H1 (cell line): ENCODE results near the gene OR52R1. TPM values are rescaled to one million over a fixed set of nuclear protein-coding genes. Genes with fewer than 3 reads are reported as not detected.

ENCODE experiments used
- CTCF ChIA-PET: fragments of 300-600 bp; sonication (Branson Sonifier 250); formaldehyde crosslinking; loops from one replicate; lab custom pipeline; 2021; ENCODE audit not compliant: partially characterized antibody; lab: Charles Lee
- POLR2A ChIA-PET: fragments of 300-600 bp; sonication (Branson Sonifier 250); formaldehyde crosslinking; loops from one replicate; lab custom pipeline; 2021; ENCODE audit warnings: inconsistent platforms; ENCODE audit not compliant: partially characterized antibody; lab: Charles Lee
- DNase-seq, 2 experiments: peaks; one replicate each; pipeline versions ENCODE4 v3.0.0 to v3.0.0-alpha.2; 2010 to 2022; ENCODE audit warnings: low spot score in 2 of 2, low read depth in 1 of 2, mixed read lengths in 1 of 2
- FAIRE-seq: peaks from 2 replicates; lab custom pipeline; 2011; peaks lifted over from hg19 to GRCh38; lab: Jason Lieb, UNC
- H2AFZ ChIP-seq: 2 replicates; pipeline ENCODE4 v1.8.1; 2012; ENCODE audit warnings: low read length, inconsistent platforms
- H2AK5ac ChIP-seq: 2 replicates; pipeline ENCODE4 v1.6.1; 2013; ENCODE audit warnings: low read depth, low read length
- H2BK120ac ChIP-seq: replicated peaks from 2 replicates; pipeline ENCODE3; 2013; ENCODE audit warnings: low read depth, low read length, inconsistent platforms
- H2BK12ac ChIP-seq: 2 replicates; pipeline ENCODE4 v1.6.1; 2013; ENCODE audit warnings: low read depth, low read length
- H2BK15ac ChIP-seq: 2 replicates; pipeline ENCODE4 v1.6.1; 2013; ENCODE audit warnings: low read length
- H2BK20ac ChIP-seq: 2 replicates; pipeline ENCODE4 v1.6.1; 2013; ENCODE audit warnings: low read length
- H2BK5ac ChIP-seq: 2 replicates; pipeline ENCODE4 v1.6.1; 2013; ENCODE audit warnings: low read depth, low read length
- H3K14ac ChIP-seq: 2 replicates; pipeline ENCODE4 v1.6.1; 2013; ENCODE audit warnings: inconsistent platforms; ENCODE audit not compliant: insufficient read length
- H3K18ac ChIP-seq: 2 replicates; pipeline ENCODE4 v1.6.1; 2013; ENCODE audit warnings: low read length; ENCODE audit errors: extremely low read depth
- H3K23ac ChIP-seq: 2 replicates; pipeline ENCODE4 v1.6.1; 2013; ENCODE audit warnings: inconsistent platforms; ENCODE audit not compliant: insufficient read length
- H3K23me2 ChIP-seq: 2 replicates; pipeline ENCODE4 v1.6.1; 2013; ENCODE audit warnings: low read depth, low read length
- H3K27ac ChIP-seq: 2 replicates; pipeline ENCODE4 v1.6.1; 2011; ENCODE audit warnings: low read depth, low read length, inconsistent platforms
- H3K27me3 ChIP-seq, 4 experiments: replicated peaks in 1 of 4; 1 replicate in 1 of 4; 2 replicates in 3 of 4; pipeline versions ENCODE4 v1.6.1 to v1.8.1; 2011 to 2013; ENCODE audit warnings: low read length in 3 of 4, mild to moderate bottlenecking in 3 of 4, inconsistent platforms in 2 of 4, mixed read lengths in 2 of 4, moderate library complexity in 1 of 4; ENCODE audit not compliant: control insufficient read depth in 3 of 4, insufficient read depth in 3 of 4; ENCODE audit errors: extremely low read depth in 1 of 4
- H3K36me3 ChIP-seq, 4 experiments: 2 replicates each; pipeline versions ENCODE4 v1.6.1 to v1.8.1; 2011 to 2013; ENCODE audit warnings: mild to moderate bottlenecking in 4 of 4, low read length in 3 of 4, moderate library complexity in 2 of 4, control low read depth in 1 of 4, inconsistent platforms in 1 of 4; ENCODE audit not compliant: insufficient read depth in 4 of 4, control insufficient read depth in 2 of 4
- H3K4ac ChIP-seq: replicated peaks from 2 replicates; pipeline ENCODE3; 2013; ENCODE audit warnings: low read length, low read depth, mixed read lengths, inconsistent platforms; ENCODE audit not compliant: insufficient read length
- H3K4me1 ChIP-seq, 4 experiments: replicated peaks in 1 of 4; 1 replicate in 1 of 4; 2 replicates in 3 of 4; pipeline versions ENCODE4 v1.6.1 to v1.8.1; 2011 to 2013; ENCODE audit warnings: low read length in 3 of 4, inconsistent platforms in 2 of 4, mixed read lengths in 1 of 4; ENCODE audit not compliant: insufficient read depth in 4 of 4, control insufficient read depth in 3 of 4
- H3K4me2 ChIP-seq, 2 experiments: 2 replicates each; pipeline versions ENCODE4 v1.6.1 to v1.8.1; 2011 to 2013; ENCODE audit warnings: low read depth in 2 of 2, low read length in 2 of 2, control low read depth in 1 of 2, inconsistent platforms in 1 of 2, mild to moderate bottlenecking in 1 of 2; ENCODE audit not compliant: insufficient read depth in 1 of 2
- H3K4me3 ChIP-seq, 4 experiments: fragments of 200-600, 300-600 bp in 1 of 4; sonication (generic), shearing (Covaris generic), sonication (Bioruptor Twin) in 1 of 4; 2 replicates each; pipeline versions ENCODE4 v1.5.1 to v1.8.1; 2011 to 2016; ENCODE audit warnings: low read length in 4 of 4, low read depth in 3 of 4, control low read depth in 2 of 4, inconsistent platforms in 2 of 4, mild to moderate bottlenecking in 2 of 4, mixed read lengths in 1 of 4, moderate library complexity in 1 of 4; ENCODE audit not compliant: insufficient read depth in 2 of 4; ENCODE audit errors: extremely low read depth in 1 of 4
- H3K56ac ChIP-seq: replicated peaks from 2 replicates; pipeline ENCODE3; 2013; ENCODE audit warnings: low read depth, mild to moderate bottlenecking, mixed read lengths, low read length, inconsistent platforms; ENCODE audit not compliant: insufficient read length
- H3K79me1 ChIP-seq: 2 replicates; pipeline ENCODE4 v1.6.1; 2013; ENCODE audit warnings: low read depth, low read length, control low read depth
- H3K79me2 ChIP-seq, 2 experiments: 2 replicates each; pipeline versions ENCODE4 v1.6.1 to v1.8.1; 2012 to 2013; ENCODE audit warnings: low read length in 2 of 2, mild to moderate bottlenecking in 2 of 2, inconsistent platforms in 1 of 2; ENCODE audit not compliant: insufficient read depth in 2 of 2, control insufficient read depth in 1 of 2
- H3K9ac ChIP-seq, 4 experiments: replicated peaks in 1 of 4; 1 replicate in 1 of 4; 2 replicates in 3 of 4; pipeline versions ENCODE4 v1.6.1 to v1.8.1; 2011 to 2013; ENCODE audit warnings: low read depth in 3 of 4, low read length in 3 of 4, control low read depth in 2 of 4, mild to moderate bottlenecking in 2 of 4, moderate library complexity in 2 of 4, inconsistent platforms in 1 of 4; ENCODE audit errors: extremely low read depth in 1 of 4
- H3K9me3 ChIP-seq, 2 experiments: 2 replicates each; pipeline versions ENCODE4 v1.6.1 to v1.8.1; 2012 to 2013; ENCODE audit warnings: mild to moderate bottlenecking in 2 of 2, moderate library complexity in 2 of 2, control low read depth in 1 of 2, inconsistent platforms in 1 of 2, low read depth in 1 of 2, low read length in 1 of 2, mixed read lengths in 1 of 2; ENCODE audit not compliant: insufficient read depth in 2 of 2
- H4K20me1 ChIP-seq, 2 experiments: replicated peaks in 1 of 2; 2 replicates each; pipeline versions ENCODE3 to v1.8.1; 2011 to 2013; ENCODE audit warnings: inconsistent platforms in 2 of 2, low read length in 2 of 2, mild to moderate bottlenecking in 1 of 2; ENCODE audit not compliant: insufficient read depth in 2 of 2, control insufficient read depth in 1 of 2
- H4K5ac ChIP-seq: 2 replicates; pipeline ENCODE4 v1.6.1; 2013; ENCODE audit warnings: low read length, low read depth, mixed read lengths, inconsistent platforms; ENCODE audit not compliant: insufficient read length
- H4K8ac ChIP-seq: 2 replicates; pipeline ENCODE4 v1.8.0; 2013; ENCODE audit warnings: mild to moderate bottlenecking, moderate library complexity, low read length, inconsistent platforms; ENCODE audit not compliant: insufficient read depth; ENCODE audit errors: extremely low read depth
- H4K91ac ChIP-seq: replicated peaks from 2 replicates; pipeline ENCODE3; 2013; ENCODE audit warnings: low read length, mixed read lengths, inconsistent platforms; ENCODE audit not compliant: insufficient read length
- ATF2 ChIP-seq: IDR thresholded peaks from 2 replicates; pipeline ENCODE4 v1.6.1; 2012; ENCODE audit warnings: low read length, inconsistent platforms
- ATF3 ChIP-seq: IDR thresholded peaks from 2 replicates; pipeline ENCODE4 v1.6.1; 2011; ENCODE audit warnings: low read depth, mild to moderate bottlenecking, low read length; ENCODE audit not compliant: insufficient read depth
- CHD2 ChIP-seq: IDR thresholded peaks from 2 replicates; pipeline ENCODE4 v1.6.1; 2012; ENCODE audit warnings: low read length, improper control_type of control experiment
- CREB1 ChIP-seq: IDR thresholded peaks from 2 replicates; pipeline ENCODE4 v1.6.1; 2012; ENCODE audit warnings: inconsistent platforms
- JUN ChIP-seq: IDR thresholded peaks from 2 replicates; pipeline ENCODE4 v1.6.1; 2011; ENCODE audit warnings: low read depth, mild to moderate bottlenecking, improper control_type of control experiment, low read length
- MAFK ChIP-seq: IDR thresholded peaks from 2 replicates; pipeline ENCODE4 v1.6.1; 2012; ENCODE audit warnings: low read depth, mild to moderate bottlenecking, improper control_type of control experiment, low read length
- NANOG ChIP-seq: IDR thresholded peaks from 2 replicates; pipeline ENCODE4 v1.6.1; 2011; ENCODE audit warnings: low read length, low read depth, mild to moderate bottlenecking, inconsistent platforms; ENCODE audit not compliant: insufficient read depth, poor library complexity, severe bottlenecking
- POU5F1 ChIP-seq: IDR thresholded peaks from 2 replicates; pipeline ENCODE4 v1.6.1; 2011; ENCODE audit warnings: low read depth, mild to moderate bottlenecking, low read length, moderate library complexity
- RFX5 ChIP-seq: IDR thresholded peaks from 2 replicates; pipeline ENCODE4 v1.6.1; 2011; ENCODE audit warnings: low read depth, low read length, improper control_type of control experiment, borderline replicate concordance
- RNF2 ChIP-seq: fragments of 200-900, 300-1000 bp; sonication (generic); IDR thresholded peaks from 2 replicates; pipeline ENCODE4 v1.7.1; 2016; ENCODE audit warnings: borderline replicate concordance, low read depth, mild to moderate bottlenecking, antibody characterized with exemption, low read length; ENCODE audit not compliant: poor library complexity, severe bottlenecking; ENCODE audit errors: missing control alignments
- SIRT6 ChIP-seq: IDR thresholded peaks from one replicate; pipeline ENCODE4 v1.7.1; 2012; ENCODE audit warnings: low read length, inconsistent platforms
- SRF ChIP-seq: IDR thresholded peaks from 2 replicates; pipeline ENCODE4 v1.6.1; 2011; ENCODE audit warnings: mild to moderate bottlenecking, low read depth, low read length, moderate library complexity
- TBP ChIP-seq: IDR thresholded peaks from 2 replicates; pipeline ENCODE4 v1.6.1; 2011; ENCODE audit warnings: low read depth, low read length, improper control_type of control experiment
- polyA plus RNA-seq, 7 experiments: library from polyadenylated mRNA; depleted of rRNA in 3 of 7; stranded (reverse) in 5 of 7; unstranded in 2 of 7; fragments of >200 nt in 5 of 7; fragments of 200-250 nt in 2 of 7; gene quantifications; 1 replicate in 5 of 7; 2 replicates in 1 of 7; 4 replicates in 1 of 7; pipeline versions ENCODE4 v1.2.1 to v1.2.3, GENCODE V29; 2011 to 2013; ENCODE audit warnings: missing spikeins in 2 of 7, mixed read lengths in 2 of 7
- total RNA-seq: library from RNA; stranded (reverse); fragmentation: NEBNext Ultra II Directional; extraction: Animal tissue kit (Norgen Biotek cat#: 25700); gene quantifications from 2 replicates; pipeline ENCODE4 v1.2.1, GENCODE V29; 2021

The OR52R1 gene
- total and polyA plus RNA-seq, 2 of the 8 experiments (the other 6 are each of a cell fraction or from before 2014, with no cell fraction given): not detected

- H3K27ac ChIP-seq: no peak overlapping the region
- H2BK20ac ChIP-seq: no peak overlapping the region
- no peak overlapping the region for H4K91ac ChIP-seq
- no peak overlapping the region for H2BK15ac ChIP-seq
- H3K4me1 ChIP-seq: peaks cover 0 to 2% (median 0%) of the 10 kb centered on the region in 4 experiments; a peak in 1 of 7 replicates
- H2BK120ac ChIP-seq: no peak overlapping the region
- H2AFZ ChIP-seq: no peak overlapping the region
- H3K9ac ChIP-seq: no peak overlapping the region
- H3K18ac ChIP-seq: no peak overlapping the region
- H3K23me2 ChIP-seq: no peaks in the 10 kb centered on the region
- H4K8ac ChIP-seq: no peak overlapping the region
- H3K27me3 ChIP-seq: peaks cover 0 to 2% (median 0%) of the 10 kb centered on the region in 4 experiments; a peak in 1 of 7 replicates
- no peak overlapping the region for H2BK12ac ChIP-seq
- no peaks in the 10 kb centered on the region for H3K79me2 ChIP-seq
- POLR2A ChIA-PET: no interaction called here
- CTCF ChIA-PET: interaction anchor here (1.1 to 7.7 kb wide), 7 partner anchors 10 to 199 kb away, joined by 3 to 83 read pairs (median 8); partner anchors contain the start of genes OR51D1 and OR51S1
- H3K56ac ChIP-seq: no peak overlapping the region
- no peak overlapping the region for H4K5ac ChIP-seq
- H3K14ac ChIP-seq: no peak overlapping the region
- H3K4me2 ChIP-seq: no peak overlapping the region
- no peaks in the 10 kb centered on the region for H3K79me1 ChIP-seq
- H3K23ac ChIP-seq: no peak overlapping the region
- no peak overlapping the region for H3K4ac ChIP-seq
- no peaks in the 10 kb centered on the region for H4K20me1 ChIP-seq
- no peaks in the 10 kb centered on the region; a peak in 1 of 4 replicates for H3K9me3 ChIP-seq
- H3K36me3 ChIP-seq: no peaks in the 10 kb centered on the region
- no peak overlapping the region for H3K4me3 ChIP-seq
- FAIRE-seq: no peak
- no peak overlapping the region for H2AK5ac ChIP-seq
- H2BK5ac ChIP-seq: no peak overlapping the region
- DNase-seq: no peak
- TF ChIP-seq ATF2: no peak
- TF ChIP-seq ATF3: no peak
- no peak for TF ChIP-seq CHD2
- TF ChIP-seq MAFK: no peak
- TF ChIP-seq NANOG: no peak
- TF ChIP-seq SIRT6: no peak
- TF ChIP-seq SRF: no peak
- no peak for TF ChIP-seq TBP
- TF ChIP-seq RNF2: no peak
- no peak for TF ChIP-seq CREB1
- no peak for TF ChIP-seq POU5F1
- TF ChIP-seq RFX5: no peak
- TF ChIP-seq JUN: no peak
Observed at GRCh38 chr11:4825132-4825531, 21.0 kb upstream of the OR52R1 start.
